Measurements from ENCODE around the gene FCER1G. TPM values are rescaled to one million over a fixed set of nuclear protein-coding genes. Genes with fewer than 3 reads are reported as not detected.

Gene FCER1G
- total and polyA plus RNA-seq, 2 of the 8 experiments (the other 6 are each of a cell fraction or from before 2014, with no cell fraction given) = 1.6 TPM; not detected in 1

GRCh38 chr1:161200421-161200991, 14.6 kb upstream of the FCER1G start:
- DNase-seq (ENCODE audit: low read depth in 1 of 2, low spot score in 2 of 2) (no peak), FAIRE-seq (no peak)
- Histone ChIP-seq H3K79me1 (ENCODE audit: low read depth, low read length) (peaks cover 9% of the 10 kb centered on the region; the same call in 1 of the 2 replicates), H3K4me3 (ENCODE audit: extremely low read depth in 1 of 4, insufficient read depth in 2 of 4, low read depth in 3 of 4, low read length in 4 of 4) (peak overlapping the region in 2 of 4 experiments; percentile 19 to 96; a peak in 1 of 8 replicates), H3K14ac (ENCODE audit: insufficient read length) (no peak overlapping the region), H2BK15ac (ENCODE audit: low read length) (peak overlapping the region; percentile 90), H3K36me3 (ENCODE audit: control insufficient read depth in 2 of 4, insufficient read depth in 4 of 4, low read length in 3 of 4) (peaks cover 2 to 19% (median 3%) of the 10 kb centered on the region in 4 experiments; a peak in 4 of 8 replicates), H3K9ac (replicated peaks in 1 of 4; ENCODE audit: extremely low read depth in 1 of 4, low read depth in 3 of 4, low read length in 3 of 4) (peak overlapping the region in 2 of 4 experiments; percentile 62 to 63; a peak in 3 of 7 replicates), H3K79me2 (ENCODE audit: control insufficient read depth in 1 of 2, insufficient read depth in 2 of 2, low read length in 2 of 2) (peaks cover 0 to 14% of the 10 kb centered on the region in 2 experiments; a peak in 2 of 4 replicates), H3K27ac (ENCODE audit: low read depth, low read length) (peak overlapping the region; percentile 94), H2AK5ac (ENCODE audit: low read depth, low read length) (peak overlapping the region; percentile 59; the same call in 1 of the 2 replicates), H2BK12ac (ENCODE audit: low read depth, low read length) (peak overlapping the region; percentile 99), H4K5ac (ENCODE audit: insufficient read length, low read depth, low read length) (peak overlapping the region; percentile 13), H2BK5ac (ENCODE audit: low read depth, low read length) (peak overlapping the region; percentile 75), H3K18ac (ENCODE audit: extremely low read depth, low read length) (peak overlapping the region; percentile 80), H3K4me1 (replicated peaks in 1 of 4; ENCODE audit: control insufficient read depth in 3 of 4, insufficient read depth in 4 of 4, low read length in 3 of 4) (peaks cover 23 to 54% (median 48%) of the 10 kb centered on the region in 4 experiments), H3K27me3 (replicated peaks in 1 of 4; ENCODE audit: control insufficient read depth in 3 of 4, extremely low read depth in 1 of 4, insufficient read depth in 3 of 4, low read length in 3 of 4) (no peaks in the 10 kb centered on the region), H3K23ac (ENCODE audit: insufficient read length) (no peak overlapping the region), H2BK20ac (ENCODE audit: low read length) (peak overlapping the region; percentile 74), H2AFZ (ENCODE audit: low read length) (no peak overlapping the region), H3K4ac (replicated peaks; ENCODE audit: insufficient read length, low read depth, low read length) (peak overlapping the region; percentile 0), H3K9me3 (ENCODE audit: insufficient read depth in 2 of 2, low read depth in 1 of 2, low read length in 1 of 2) (no peaks in the 10 kb centered on the region), H3K23me2 (ENCODE audit: low read depth, low read length) (peaks cover 13% of the 10 kb centered on the region), H4K91ac (replicated peaks; ENCODE audit: insufficient read length, low read length) (peak overlapping the region; percentile 91), H3K56ac (replicated peaks; ENCODE audit: insufficient read length, low read depth, low read length) (peak overlapping the region; percentile 0), H4K20me1 (replicated peaks in 1 of 2; ENCODE audit: control insufficient read depth in 1 of 2, insufficient read depth in 2 of 2, low read length in 2 of 2) (no peaks in the 10 kb centered on the region), H3K4me2 (ENCODE audit: insufficient read depth in 1 of 2, low read depth in 2 of 2, low read length in 2 of 2) (peak overlapping the region; percentile 16 to 80), H4K8ac (ENCODE audit: extremely low read depth, insufficient read depth, low read length) (peak overlapping the region; percentile 87; the same call in 1 of the 2 replicates), H2BK120ac (replicated peaks; ENCODE audit: low read depth, low read length) (peak overlapping the region; percentile 56)
- 33% methylated on average over 5 of the region's 5 CpGs; no CpG with 5 or more reads in 1 of the 2 experiments for WGBS, 2 experiments (ENCODE audit: extremely low coverage in 1 of 2, insufficient coverage in 1 of 2, insufficient read length in 1 of 2, insufficient replicate concordance in 2 of 2, low coverage in 1 of 2, low lambda C conversion rate in 2 of 2, missing lambda C conversion rate in 1 of 2)
- POLR2A ChIA-PET (ENCODE audit: partially characterized antibody) = interaction anchor here (0.6 to 4.6 kb wide), 12 partner anchors 8 to 178 kb away, joined by 3 to 82 read pairs (median 9); partner anchors contain the start of genes APOA2, B4GALT3, DEDD and FCER1G
- TF ChIP-seq TBP (IDR thresholded peaks at IDR 0.05; ENCODE audit: low read depth, low read length) (0 out of 2 replicates have a peak, but pooled peaks have one; percentile 13), SP1 (IDR thresholded peaks at IDR 0.05; ENCODE audit: low read depth, low read length) (peak; percentile 49; the same call in 1 of the 2 replicates), TAF1 (IDR thresholded peaks at IDR 0.05; ENCODE audit: low read depth, low read length) (peak; percentile 17; the same call in 1 of the 2 replicates), POLR2A (IDR thresholded peaks at IDR 0.05; ENCODE audit: control extremely low read depth in 1 of 2, low read depth in 2 of 2, low read length in 2 of 2) (peak in 1 of 2 experiments; percentile 25; a peak in 1 of 3 replicates), JUND (IDR thresholded peaks at IDR 0.05; ENCODE audit: low read length) (peak; percentile 52; the same call in 1 of the 2 replicates), CHD1 (IDR thresholded peaks at IDR 0.05; ENCODE audit: low read depth, low read length) (no peak)
- CTCF ChIA-PET (ENCODE audit: partially characterized antibody) = interaction anchor here (0.5 to 17.6 kb wide), 7 partner anchors 10 to 210 kb away, joined by 3 to 427 read pairs (median 4); partner anchors contain the start of genes APOA2, FCER1G, PPOX and TOMM40L
